ENCODE results near the gene PCK1. TPM values are rescaled to one million over a fixed set of nuclear protein-coding genes. Genes with fewer than 3 reads are reported as not detected.

The PCK1 gene
- total RNA-seq, 1 experiment from 2014 or later = 0.21 TPM

GRCh38 chr20:57615445-57615811 is 54.5 kb downstream of the PCK1 start:
- Histone ChIP-seq H3K4me1 (ENCODE audit: control insufficient read depth, insufficient read depth, low read length) (no peaks in the 10 kb centered on the region; the same call in 1 of the 2 replicates), H3K4me3 (ENCODE audit: low read depth in 2 of 2, low read length in 2 of 2) (no peak overlapping the region), H3K9me3 (ENCODE audit: control insufficient read depth, insufficient read depth, low read depth, low read length) (no peaks in the 10 kb centered on the region), H3K27me3 (ENCODE audit: control insufficient read depth, insufficient read depth, low read length) (no peaks in the 10 kb centered on the region), H3K27ac (ENCODE audit: low read length) (no peak overlapping the region), H3K36me3 (ENCODE audit: control insufficient read depth, insufficient read depth, low read length) (no peaks in the 10 kb centered on the region)
- ChIA-PET CTCF (interaction anchor here (0.6 kb wide), 1 partner anchor 302 kb away, joined by 3 read pairs; no protein-coding TSS in a partner anchor), POLR2A (no interaction called here)
- no TSS peak for BruUV-seq (replicated peaks)
- in situ Hi-C loops (cut with HindIII; ENCODE audit: low pct_unique_long_range_greater_than_20kb, low sequenced_read_pairs) (no loop called here), intact Hi-C loops (cut with micrococcal nuclease; ENCODE audit: unreplicated experiment) (no loop called here)
- no peak for ATAC-seq
- DNase-seq (ENCODE audit: low read depth, low spot score) = no peak
- TF ChIP-seq TCF7L2 (IDR thresholded peaks at IDR 0.05; ENCODE audit: low read depth, low read length) (no peak), SIN3A (IDR thresholded peaks at IDR 0.05; ENCODE audit: borderline replicate concordance, insufficient read depth, low read depth, low read length) (no peak)

GRCh38 chr20:57616143-57616951 is 55.4 kb downstream of the PCK1 start:
- DNase-seq (ENCODE audit: low read depth, low spot score) = no peak
- intact Hi-C loops (cut with micrococcal nuclease; ENCODE audit: unreplicated experiment) (no loop called here), in situ Hi-C loops (cut with HindIII; ENCODE audit: low pct_unique_long_range_greater_than_20kb, low sequenced_read_pairs) (no loop called here)
- no peaks in the 10 kb centered on the region for H3K9me3 ChIP-seq (ENCODE audit: control insufficient read depth, insufficient read depth, low read depth, low read length)
- H3K36me3 ChIP-seq (ENCODE audit: control insufficient read depth, insufficient read depth, low read length) = no peaks in the 10 kb centered on the region
- no peak for ATAC-seq
- POLR2A ChIA-PET = interaction anchor here (0.5 to 0.6 kb wide), 2 partner anchors 613 to 768 kb away, joined by 3 to 4 read pairs; no protein-coding TSS in a partner anchor
- CTCF ChIA-PET = interaction anchor here (0.6 kb wide), 3 partner anchors 100 to 1244 kb away, joined by 4 to 6 read pairs (median 5); no protein-coding TSS in a partner anchor
- H3K4me1 ChIP-seq (ENCODE audit: control insufficient read depth, insufficient read depth, low read length) = peaks cover 2% of the 10 kb centered on the region; the same call in 1 of the 2 replicates
- no TSS peak for BruUV-seq (replicated peaks)
- no peak overlapping the region for H3K27ac ChIP-seq (ENCODE audit: low read length)
- H3K27me3 ChIP-seq (ENCODE audit: control insufficient read depth, insufficient read depth, low read length) = no peaks in the 10 kb centered on the region
- TF ChIP-seq CTCF (IDR thresholded peaks at IDR 0.05) (no peak), TCF7L2 (IDR thresholded peaks at IDR 0.05; ENCODE audit: low read depth, low read length) (no peak), SIN3A (IDR thresholded peaks at IDR 0.05; ENCODE audit: borderline replicate concordance, insufficient read depth, low read depth, low read length) (no peak), POLR2AphosphoS5 (IDR thresholded peaks at IDR 0.05; ENCODE audit: low read depth, low read length) (no peak), REST (IDR thresholded peaks at IDR 0.05; ENCODE audit: insufficient read depth in 1 of 2, low read depth in 2 of 2, low read length in 1 of 2) (no peak)
- no peak overlapping the region for H3K4me3 ChIP-seq (ENCODE audit: low read depth in 2 of 2, low read length in 2 of 2)

Data from Panc1 (cell line).